BLaER1 treated with 17β-estradiol and CSF1 and Interleukin-3, amounts not matched to agents 10 nM and 100 nM (cell line): ENCODE measurements around the gene SIGLEC5.

Experiments
- H3K27ac ChIP-seq, 11 experiments: shearing (Covaris generic); formaldehyde crosslinking; 2 replicates each; pipeline ENCODE4 v1.8.1; 2022
- H3K27me3 ChIP-seq, 11 experiments: shearing (Covaris generic); formaldehyde crosslinking; 2 replicates each; pipeline ENCODE4 v1.8.1; 2022
- H3K36me3 ChIP-seq, 11 experiments: shearing (Covaris generic); formaldehyde crosslinking; 2 replicates each; pipeline ENCODE4 v1.8.1; 2022
- H3K4me1 ChIP-seq, 10 experiments: shearing (Covaris generic); formaldehyde crosslinking; 2 replicates each; pipeline ENCODE4 v1.8.1; 2022
- H3K4me2 ChIP-seq, 11 experiments: shearing (Covaris generic); formaldehyde crosslinking; 2 replicates each; pipeline ENCODE4 v1.8.1; 2022
- H3K4me3 ChIP-seq, 10 experiments: shearing (Covaris generic); formaldehyde crosslinking; 2 replicates each; pipeline ENCODE4 v1.8.1; 2022
- H3K9ac ChIP-seq, 11 experiments: shearing (Covaris generic); formaldehyde crosslinking; 2 replicates each; pipeline ENCODE4 v1.8.1; 2022
- H3K9me3 ChIP-seq, 11 experiments: shearing (Covaris generic); formaldehyde crosslinking; replicated peaks in 1 of 11; 2 replicates each; pipeline ENCODE4 v1.8.1; 2022
- H4K20me1 ChIP-seq, 11 experiments: shearing (Covaris generic); formaldehyde crosslinking; 2 replicates each; pipeline ENCODE4 v1.8.1; 2022
- Cebpa-rat ChIP-seq, 11 experiments: shearing (Covaris generic); IDR thresholded peaks; 2 replicates each; pipeline ENCODE4 v1.8.1; 2022

Gene SIGLEC5

GRCh38 chr19:51614789-51615188 is 15.4 kb downstream of the SIGLEC5 start:
- no peak for TF ChIP-seq Cebpa-rat (IDR thresholded peaks at IDR 0.05)
- H3K4me3 ChIP-seq = no peak overlapping the region
- H4K20me1 ChIP-seq = no peaks in the 10 kb centered on the region
- H3K4me2 ChIP-seq = no peak overlapping the region
- peaks cover 0 to 44% (median 0%) of the 10 kb centered on the region in 11 experiments; a peak in 4 of 22 replicates for H3K36me3 ChIP-seq
- H3K27me3 ChIP-seq = no peaks in the 10 kb centered on the region
- H3K9ac ChIP-seq = no peak overlapping the region
- H3K27ac ChIP-seq = no peak overlapping the region
- peaks cover 7 to 20% (median 12%) of the 10 kb centered on the region in 11 experiments; a peak in 20 of 22 replicates for H3K9me3 ChIP-seq
- peaks cover 0 to 10% (median 0%) of the 10 kb centered on the region in 10 experiments; a peak in 7 of 20 replicates for H3K4me1 ChIP-seq

GRCh38 chr19:51610576-51610975 is 19.6 kb downstream of the SIGLEC5 start:
- Histone ChIP-seq H3K4me1 (peaks cover 0 to 16% (median 8%) of the 10 kb centered on the region in 10 experiments; a peak in 9 of 20 replicates), H3K27me3 (no peaks in the 10 kb centered on the region), H4K20me1 (no peaks in the 10 kb centered on the region), H3K9ac (no peak overlapping the region), H3K36me3 (peaks cover 0 to 35% (median 0%) of the 10 kb centered on the region in 11 experiments; a peak in 4 of 22 replicates), H3K27ac (no peak overlapping the region), H3K9me3 (peaks cover 7 to 20% (median 12%) of the 10 kb centered on the region in 11 experiments; a peak in 20 of 22 replicates), H3K4me2 (no peak overlapping the region), H3K4me3 (no peak overlapping the region)
- TF ChIP-seq Cebpa-rat (IDR thresholded peaks at IDR 0.05) = no peak

DNA sequence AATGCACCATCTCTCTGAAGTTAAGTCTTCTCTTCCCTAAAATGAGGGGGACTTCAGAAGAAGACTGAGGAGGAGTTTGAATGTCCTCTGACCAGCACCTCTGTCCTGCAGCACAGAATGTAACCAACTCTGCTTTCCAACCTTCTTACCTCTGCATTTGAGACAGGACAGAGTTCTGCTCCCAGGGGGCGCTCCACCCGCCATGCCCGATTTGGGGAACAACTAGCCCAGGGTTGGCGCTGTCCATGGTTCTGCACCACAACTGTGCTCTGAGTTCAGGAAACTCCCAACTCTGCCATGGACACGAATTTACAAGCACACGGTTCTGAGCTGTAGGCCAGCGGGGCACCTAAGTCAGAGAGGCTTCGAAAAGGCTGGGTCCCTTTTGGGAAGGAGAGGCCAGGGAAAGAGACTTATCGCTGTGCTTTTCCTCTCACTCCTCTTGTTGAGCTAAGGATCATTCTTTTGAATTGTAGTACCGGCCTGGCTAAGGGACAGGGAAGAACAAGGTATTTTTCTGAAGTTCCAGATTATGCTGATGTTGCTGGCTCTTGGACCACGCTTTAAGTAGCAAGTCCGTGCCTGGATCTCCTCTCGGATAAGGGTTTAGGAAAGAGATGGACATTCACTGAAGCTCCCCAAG is 22.2 kb downstream of the SIGLEC5 start:
- Histone ChIP-seq H3K4me2 (no peak overlapping the region), H3K27me3 (no peaks in the 10 kb centered on the region), H4K20me1 (no peaks in the 10 kb centered on the region), H3K9ac (no peak overlapping the region), H3K9me3 (peaks cover 5 to 13% (median 8%) of the 10 kb centered on the region in 11 experiments; a peak in 20 of 22 replicates), H3K4me1 (peaks cover 0 to 15% (median 8%) of the 10 kb centered on the region in 10 experiments; a peak in 8 of 20 replicates), H3K4me3 (no peak overlapping the region), H3K27ac (no peak overlapping the region), H3K36me3 (peaks cover 0 to 16% (median 0%) of the 10 kb centered on the region in 11 experiments; a peak in 4 of 22 replicates)
- TF ChIP-seq Cebpa-rat (IDR thresholded peaks at IDR 0.05) = no peak

- Histone ChIP-seq H3K9ac (no peak overlapping the region), H3K9me3 (peaks cover 0 to 3% (median 0%) of the 10 kb centered on the region in 11 experiments; a peak in 1 of 22 replicates), H4K20me1 (no peaks in the 10 kb centered on the region), H3K27me3 (no peaks in the 10 kb centered on the region), H3K4me1 (peaks cover 4 to 20% (median 13%) of the 10 kb centered on the region in 10 experiments; a peak in 16 of 20 replicates), H3K36me3 (peaks cover 0 to 7% (median 0%) of the 10 kb centered on the region in 11 experiments; a peak in 3 of 22 replicates), H3K4me3 (no peak overlapping the region), H3K27ac (no peak overlapping the region), H3K4me2 (peak overlapping the region in 6 of 11 experiments; percentile 16 to 36 (median 24); a peak in 8 of 22 replicates)
- no peak for TF ChIP-seq Cebpa-rat (IDR thresholded peaks at IDR 0.05)
These were observed 23.1 kb downstream of the SIGLEC5 start for GRCh38 chr19:51607077-51607476.

DNA sequence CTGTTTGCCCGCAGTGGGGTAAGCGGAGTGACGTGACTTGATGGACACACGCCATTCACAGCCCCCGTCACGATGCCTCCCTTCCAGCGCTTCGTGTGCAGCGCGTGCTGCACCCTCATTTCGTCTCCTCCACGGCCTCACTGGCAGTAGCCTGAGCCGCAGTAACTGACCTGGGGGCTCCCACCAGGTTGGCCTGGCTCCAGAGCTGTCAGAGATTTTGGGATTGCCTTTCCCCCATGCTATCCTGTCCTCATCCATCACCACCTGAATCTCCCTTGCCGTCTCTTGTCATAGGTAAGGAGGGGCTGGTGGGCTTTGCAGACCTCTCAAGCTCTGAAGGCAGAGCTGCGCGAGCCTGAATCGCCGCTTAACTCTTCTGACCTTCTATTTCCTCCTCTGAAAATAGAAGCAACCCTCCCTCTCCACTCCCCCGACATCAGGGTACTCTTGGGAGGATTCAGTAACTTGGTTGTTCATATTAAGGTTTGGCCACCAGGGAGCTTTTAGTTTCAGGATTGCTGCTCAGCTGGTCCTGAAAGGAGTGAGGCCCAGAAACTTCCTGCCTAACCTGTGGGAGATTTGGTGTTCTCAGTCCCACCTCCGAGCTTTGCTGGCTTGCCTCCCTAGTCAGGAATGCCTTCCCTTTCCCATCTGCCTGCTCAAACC is 27.9 kb downstream of the SIGLEC5 start:
- H3K4me3 ChIP-seq = no peak overlapping the region
- H4K20me1 ChIP-seq = no peaks in the 10 kb centered on the region
- H3K9me3 ChIP-seq = peaks cover 10 to 19% (median 11%) of the 10 kb centered on the region in 11 experiments; a peak in 21 of 22 replicates
- no peaks in the 10 kb centered on the region for H3K27me3 ChIP-seq
- no peak overlapping the region for H3K9ac ChIP-seq
- no peak for TF ChIP-seq Cebpa-rat (IDR thresholded peaks at IDR 0.05)
- peaks cover 8 to 19% (median 16%) of the 10 kb centered on the region in 10 experiments; a peak in 16 of 20 replicates for H3K4me1 ChIP-seq
- peak overlapping the region in 9 of 11 experiments; percentile 15 to 55 (median 54); a peak in 15 of 22 replicates for H3K4me2 ChIP-seq
- H3K27ac ChIP-seq = no peak overlapping the region; a peak in 1 of 22 replicates
- H3K36me3 ChIP-seq = no peaks in the 10 kb centered on the region

DNA sequence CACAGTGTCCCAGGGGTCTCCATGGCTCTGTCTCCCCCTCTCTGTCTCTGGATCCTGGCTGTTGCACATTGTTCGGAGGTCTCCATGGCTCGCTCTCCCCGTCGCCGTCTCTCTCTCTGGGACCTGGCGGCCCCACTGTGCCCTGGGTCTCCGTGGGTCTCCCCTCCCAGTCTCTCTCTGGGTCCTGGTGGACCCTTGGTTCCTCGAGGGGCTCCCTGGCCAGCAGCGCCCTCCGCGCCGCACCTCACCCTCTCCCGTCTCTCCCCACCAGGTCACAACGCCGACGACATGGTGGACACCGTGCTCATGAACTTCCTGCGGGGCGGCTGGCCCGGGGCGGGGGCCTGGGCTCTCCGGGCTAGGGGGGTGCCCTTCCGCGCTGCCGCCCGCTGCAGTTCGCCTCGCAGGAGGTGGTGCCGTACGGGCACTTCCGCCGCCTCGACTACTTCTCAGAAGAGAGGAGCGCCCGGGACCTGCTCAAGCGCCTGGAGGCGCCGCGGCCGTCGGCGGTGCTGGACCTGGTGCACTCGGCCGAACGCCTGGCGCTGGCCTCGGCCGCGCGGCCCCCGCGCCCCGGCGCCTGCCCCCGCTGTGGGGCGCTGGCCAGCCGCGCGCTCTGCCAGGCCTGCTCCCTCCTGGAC is 29.1 kb downstream of the SIGLEC5 start:
- no peaks in the 10 kb centered on the region for H3K36me3 ChIP-seq
- no peaks in the 10 kb centered on the region for H4K20me1 ChIP-seq
- no peak overlapping the region for H3K9ac ChIP-seq
- TF ChIP-seq Cebpa-rat (IDR thresholded peaks at IDR 0.05) = no peak
- H3K27me3 ChIP-seq = no peaks in the 10 kb centered on the region
- no peak overlapping the region for H3K4me3 ChIP-seq
- peaks cover 10 to 19% (median 11%) of the 10 kb centered on the region in 11 experiments; a peak in 21 of 22 replicates for H3K9me3 ChIP-seq
- no peak overlapping the region for H3K27ac ChIP-seq
- H3K4me2 ChIP-seq = no peak overlapping the region
- peaks cover 0 to 12% (median 10%) of the 10 kb centered on the region in 10 experiments; a peak in 15 of 20 replicates for H3K4me1 ChIP-seq

GRCh38 chr19:51599084-51599483 is 31.1 kb downstream of the SIGLEC5 start:
- H3K36me3 ChIP-seq = no peaks in the 10 kb centered on the region
- H3K9ac ChIP-seq = no peak overlapping the region
- H4K20me1 ChIP-seq = no peaks in the 10 kb centered on the region
- no peak overlapping the region for H3K4me3 ChIP-seq
- no peak for TF ChIP-seq Cebpa-rat (IDR thresholded peaks at IDR 0.05)
- no peaks in the 10 kb centered on the region for H3K27me3 ChIP-seq
- H3K27ac ChIP-seq = no peak overlapping the region
- H3K9me3 ChIP-seq = peaks cover 10 to 19% (median 11%) of the 10 kb centered on the region in 11 experiments; a peak in 21 of 22 replicates
- H3K4me1 ChIP-seq = peaks cover 14 to 28% (median 19%) of the 10 kb centered on the region in 10 experiments
- no peak overlapping the region for H3K4me2 ChIP-seq

DNA sequence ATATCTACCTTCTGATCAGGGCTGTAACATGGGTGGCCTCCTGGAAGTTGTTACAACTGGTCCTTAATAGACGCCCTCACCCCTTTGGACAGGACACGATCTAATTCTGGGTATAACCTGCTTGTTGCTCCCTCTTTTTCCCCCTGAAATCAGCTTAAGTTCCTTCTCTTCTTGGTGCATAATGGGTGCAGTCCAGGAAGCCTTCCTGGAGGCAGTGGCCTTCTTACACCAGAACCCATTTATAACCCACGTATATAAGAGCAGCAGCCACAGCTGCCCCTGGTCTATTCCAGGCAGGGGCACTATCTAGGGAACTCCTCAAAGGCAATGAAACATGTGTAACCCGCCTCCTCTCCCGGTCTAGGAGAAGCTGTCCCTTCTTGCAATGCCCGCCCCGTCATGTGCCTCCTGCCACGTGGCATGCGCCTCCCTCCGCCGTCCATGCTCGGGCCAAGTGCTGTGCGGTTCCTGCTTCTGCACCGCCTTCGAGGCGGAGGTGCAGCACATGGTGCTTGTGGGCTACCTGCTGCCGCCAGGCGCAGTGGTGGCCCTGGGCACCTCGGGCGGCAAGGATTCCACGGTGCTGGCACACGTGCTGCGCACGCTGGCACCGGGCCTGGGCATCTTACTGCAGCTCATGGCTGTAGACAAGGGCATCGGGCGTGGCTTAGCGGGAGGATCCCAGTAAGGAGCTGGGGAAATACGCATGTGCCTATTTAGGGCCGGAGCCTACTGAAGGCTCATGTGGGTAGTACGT is 31.9 kb downstream of the SIGLEC5 start:
- H3K9ac ChIP-seq = no peak overlapping the region
- TF ChIP-seq Cebpa-rat (IDR thresholded peaks at IDR 0.05) = no peak

More for the DNA sequence above, 31.9 kb downstream of the SIGLEC5 start:
- peaks cover 20 to 36% (median 26%) of the 10 kb centered on the region in 10 experiments for H3K4me1 ChIP-seq
- no peak overlapping the region for H3K4me3 ChIP-seq
- H4K20me1 ChIP-seq = no peaks in the 10 kb centered on the region
- no peak overlapping the region for H3K27ac ChIP-seq
- H3K27me3 ChIP-seq = no peaks in the 10 kb centered on the region
- no peaks in the 10 kb centered on the region for H3K36me3 ChIP-seq
- H3K9me3 ChIP-seq = peaks cover 10 to 19% (median 11%) of the 10 kb centered on the region in 11 experiments; a peak in 21 of 22 replicates
- H3K4me2 ChIP-seq = no peak overlapping the region
